Spleen (tissue), 7 donors: ENCODE results near the gene ERG.

Experiments used
- POLR2A ChIP-seq, 3 donors: fragments of 450-650 bp; IDR thresholded peaks; one replicate each; pipeline ENCODE4 v1.5.1; 2017; ENCODE audit warnings: antibody characterized with exemption in 3 of 3, mild to moderate bottlenecking in 1 of 3
- POLR2AphosphoS5 ChIP-seq, 3 donors: sonication (generic); formaldehyde crosslinking; IDR thresholded peaks; one replicate each; pipeline ENCODE4 v1.5.1; 2017; ENCODE audit warnings: antibody characterized with exemption in 3 of 3
- TF ChIP-seq, protein P1 (sequence below), 11 experiments: fragments of 200-600 bp in 7 of 11; fragments of 450-650 bp in 4 of 11; sonication (generic) in 4 of 11; IDR thresholded peaks in 8 of 11; conservative IDR thresholded peaks in 3 of 11; 1 replicate in 7 of 11; 2 replicates in 4 of 11; pipeline versions ENCODE4 v1.4.0 to v1.8.0; 2016 to 2021; ENCODE audit warnings: antibody characterized with exemption in 11 of 11, inconsistent platforms in 4 of 11, mild to moderate bottlenecking in 1 of 11
- donor health status: DM: no; HTN: no; CAD: no; lungs with moderate emphysema.
- donor health status: DM: no; HTN: no; CAD: no.
- donor health status: DM: no; HTN: no; CAD: no.

GRCh38 chr21:38420140-38420539 lies 78.1 kb downstream of the ERG start:
- TF ChIP-seq, protein P1, sequence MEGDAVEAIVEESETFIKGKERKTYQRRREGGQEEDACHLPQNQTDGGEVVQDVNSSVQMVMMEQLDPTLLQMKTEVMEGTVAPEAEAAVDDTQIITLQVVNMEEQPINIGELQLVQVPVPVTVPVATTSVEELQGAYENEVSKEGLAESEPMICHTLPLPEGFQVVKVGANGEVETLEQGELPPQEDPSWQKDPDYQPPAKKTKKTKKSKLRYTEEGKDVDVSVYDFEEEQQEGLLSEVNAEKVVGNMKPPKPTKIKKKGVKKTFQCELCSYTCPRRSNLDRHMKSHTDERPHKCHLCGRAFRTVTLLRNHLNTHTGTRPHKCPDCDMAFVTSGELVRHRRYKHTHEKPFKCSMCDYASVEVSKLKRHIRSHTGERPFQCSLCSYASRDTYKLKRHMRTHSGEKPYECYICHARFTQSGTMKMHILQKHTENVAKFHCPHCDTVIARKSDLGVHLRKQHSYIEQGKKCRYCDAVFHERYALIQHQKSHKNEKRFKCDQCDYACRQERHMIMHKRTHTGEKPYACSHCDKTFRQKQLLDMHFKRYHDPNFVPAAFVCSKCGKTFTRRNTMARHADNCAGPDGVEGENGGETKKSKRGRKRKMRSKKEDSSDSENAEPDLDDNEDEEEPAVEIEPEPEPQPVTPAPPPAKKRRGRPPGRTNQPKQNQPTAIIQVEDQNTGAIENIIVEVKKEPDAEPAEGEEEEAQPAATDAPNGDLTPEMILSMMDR (IDR thresholded peaks at IDR 0.05 in 8 of 11, conservative IDR thresholded peaks at IDR 0.05 in 3 of 11): no peak
- TF ChIP-seq POLR2A (IDR thresholded peaks at IDR 0.05) (no peak), POLR2AphosphoS5 (IDR thresholded peaks at IDR 0.05) (no peak)
